ENCODE measurements around the gene CST7.

CST7 gene

GRCh38 chr20:24951536-24952083 lies 2.5 kb downstream of the CST7 start:
- DNase-seq = no peak

- DNase-seq = no peak
Measured at GRCh38 chr20:24952376-24953208, 3.5 kb downstream of the CST7 start.

GRCh38 chr20:24953209-24953575 lies 4.1 kb downstream of the CST7 start:
- no peak for DNase-seq

GRCh38 chr20:24953621-24954133 lies 4.6 kb downstream of the CST7 start:
- DNase-seq = no peak

- no peak for DNase-seq
Measured at GRCh38 chr20:24954151-24954550, 5.1 kb downstream of the CST7 start.

- DNase-seq = no peak
Measured at GRCh38 chr20:24954566-24954965, 5.5 kb downstream of the CST7 start.

- no peak for DNase-seq
Measured at GRCh38 chr20:24955045-24955444, 6.0 kb downstream of the CST7 start.

- DNase-seq = no peak
Measured at GRCh38 chr20:24956001-24956841, 7.2 kb downstream of the CST7 start.

- DNase-seq = no peak
Measured at GRCh38 chr20:24957326-24958016, 8.4 kb downstream of the CST7 start.

GRCh38 chr20:24958506-24959385 lies 9.7 kb downstream of the CST7 start:
- no peak for DNase-seq

GRCh38 chr20:24959591-24960301 lies 10.7 kb downstream of the CST7 start:
- no peak for DNase-seq

GRCh38 chr20:24960302-24960801 lies 11.3 kb downstream of the CST7 start:
- DNase-seq = no peak

GRCh38 chr20:24960861-24961260 lies 11.8 kb downstream of the CST7 start:
- no peak for DNase-seq

GRCh38 chr20:24961384-24962181 lies 12.5 kb downstream of the CST7 start:
- DNase-seq = no peak

GRCh38 chr20:24962182-24962492 lies 13.1 kb downstream of the CST7 start:
- DNase-seq = no peak

- DNase-seq = no peak
Measured at GRCh38 chr20:24962510-24962909, 13.4 kb downstream of the CST7 start.

- no peak for DNase-seq
Measured at GRCh38 chr20:24963672-24964505, 14.8 kb downstream of the CST7 start.

GRCh38 chr20:24964506-24964840 lies 15.4 kb downstream of the CST7 start:
- no peak for DNase-seq

Measured in SHP77 treated with DMSO at 0.1 percent for 48 hours (cell line).